Endothelial cell of umbilical vein (primary cell): ENCODE results near the gene P4HB.

Source experiments
- EZH2 ChIP-seq: IDR thresholded peaks from 2 replicates; pipeline ENCODE4 v1.6.1; 2012; ENCODE audit warnings: borderline replicate concordance, low read depth, mild to moderate bottlenecking, moderate library complexity, low read length, inconsistent platforms; ENCODE audit not compliant: severe bottlenecking
- JUN ChIP-seq: IDR thresholded peaks from 2 replicates; pipeline ENCODE4 v1.6.1; 2011; ENCODE audit warnings: borderline replicate concordance, low read depth; ENCODE audit not compliant: insufficient read length, insufficient read depth
- MYC ChIP-seq: IDR thresholded peaks from one replicate; pipeline ENCODE4 v1.6.1; 2011; ENCODE audit warnings: mild to moderate bottlenecking, low read depth, low read length
- POLR2A ChIP-seq: IDR thresholded peaks from 2 replicates; pipeline ENCODE4 v1.6.1; 2012; ENCODE audit warnings: low read depth, mild to moderate bottlenecking, control low read depth, low read length
- POLR2AphosphoS5 ChIP-seq: IDR thresholded peaks from 2 replicates; pipeline ENCODE4 v1.6.1; 2012; ENCODE audit warnings: low read depth, mild to moderate bottlenecking, control low read depth, low read length, moderate library complexity; ENCODE audit not compliant: insufficient read depth
- TF ChIP-seq, protein P1 (sequence below), 2 donors: IDR thresholded peaks; 1 replicate in 1 of 2; 2 replicates in 1 of 2; pipeline ENCODE4 v1.5.1; 2011; ENCODE audit warnings: low read length in 2 of 2, mild to moderate bottlenecking in 2 of 2, moderate library complexity in 2 of 2, control low read depth in 1 of 2, inconsistent platforms in 1 of 2, low read depth in 1 of 2; ENCODE audit not compliant: insufficient read depth in 1 of 2; ENCODE audit errors: extremely low read depth in 1 of 2

- TF ChIP-seq, protein P1, sequence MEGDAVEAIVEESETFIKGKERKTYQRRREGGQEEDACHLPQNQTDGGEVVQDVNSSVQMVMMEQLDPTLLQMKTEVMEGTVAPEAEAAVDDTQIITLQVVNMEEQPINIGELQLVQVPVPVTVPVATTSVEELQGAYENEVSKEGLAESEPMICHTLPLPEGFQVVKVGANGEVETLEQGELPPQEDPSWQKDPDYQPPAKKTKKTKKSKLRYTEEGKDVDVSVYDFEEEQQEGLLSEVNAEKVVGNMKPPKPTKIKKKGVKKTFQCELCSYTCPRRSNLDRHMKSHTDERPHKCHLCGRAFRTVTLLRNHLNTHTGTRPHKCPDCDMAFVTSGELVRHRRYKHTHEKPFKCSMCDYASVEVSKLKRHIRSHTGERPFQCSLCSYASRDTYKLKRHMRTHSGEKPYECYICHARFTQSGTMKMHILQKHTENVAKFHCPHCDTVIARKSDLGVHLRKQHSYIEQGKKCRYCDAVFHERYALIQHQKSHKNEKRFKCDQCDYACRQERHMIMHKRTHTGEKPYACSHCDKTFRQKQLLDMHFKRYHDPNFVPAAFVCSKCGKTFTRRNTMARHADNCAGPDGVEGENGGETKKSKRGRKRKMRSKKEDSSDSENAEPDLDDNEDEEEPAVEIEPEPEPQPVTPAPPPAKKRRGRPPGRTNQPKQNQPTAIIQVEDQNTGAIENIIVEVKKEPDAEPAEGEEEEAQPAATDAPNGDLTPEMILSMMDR (IDR thresholded peaks at IDR 0.05; ENCODE audit: extremely low read depth in 1 of 2, insufficient read depth in 1 of 2, low read depth in 1 of 2, low read length in 2 of 2), result no peak
- no peak for TF ChIP-seq MYC
- peak; percentile 16 for TF ChIP-seq POLR2AphosphoS5
- no peak for TF ChIP-seq POLR2A
- no peak for TF ChIP-seq EZH2
- TF ChIP-seq JUN, result no peak
Observed at GRCh38 chr17:81846743-81847689, 13.3 kb downstream of the P4HB start.
